OCI-LY1 (cell line): ENCODE data around the gene TOMM40.
"Not testable (repeated sequence)": the region's sequence is repeated elsewhere in the genome, so short reads cannot be mapped to it uniquely, and the experiment has no call there.

Experiments
- EZH2 ChIP-seq: fragments of 200-600 bp; sonication (generic), shearing (Covaris generic); IDR thresholded peaks from 2 replicates; pipeline ENCODE4 v1.8.0; 2017; ENCODE audit warnings: borderline replicate concordance, mixed run types, mild to moderate bottlenecking, antibody characterized with exemption, low read length, moderate library complexity, mixed read lengths
- TF ChIP-seq, protein P1 (sequence below): fragments of 200-600 bp; sonication (generic), shearing (Covaris generic); IDR thresholded peaks from 2 replicates; pipeline ENCODE4 v1.5.1; 2017; ENCODE audit warnings: mild to moderate bottlenecking, antibody characterized with exemption, low read length, moderate library complexity, mixed read lengths

DNA sequence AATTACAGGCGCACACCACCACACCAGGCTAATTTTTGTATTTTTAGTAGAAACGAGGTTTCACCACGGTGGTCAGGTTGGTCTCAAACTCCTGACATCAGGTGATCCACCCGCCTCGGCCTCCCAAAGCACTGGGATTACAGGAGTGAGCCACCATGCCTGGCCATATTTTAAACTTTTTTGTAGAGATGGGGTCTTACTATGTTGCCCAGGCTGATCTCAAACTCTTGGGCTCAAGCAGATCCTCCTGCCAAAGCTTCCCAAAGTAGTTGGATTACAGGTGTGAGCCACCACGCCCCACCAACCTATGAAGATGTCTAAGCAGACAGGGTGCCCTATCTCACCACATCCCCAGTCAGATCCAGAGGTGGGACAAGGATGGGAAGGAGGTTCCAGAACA lies 20.8 kb downstream of the TOMM40 start:
- TF ChIP-seq, protein P1, sequence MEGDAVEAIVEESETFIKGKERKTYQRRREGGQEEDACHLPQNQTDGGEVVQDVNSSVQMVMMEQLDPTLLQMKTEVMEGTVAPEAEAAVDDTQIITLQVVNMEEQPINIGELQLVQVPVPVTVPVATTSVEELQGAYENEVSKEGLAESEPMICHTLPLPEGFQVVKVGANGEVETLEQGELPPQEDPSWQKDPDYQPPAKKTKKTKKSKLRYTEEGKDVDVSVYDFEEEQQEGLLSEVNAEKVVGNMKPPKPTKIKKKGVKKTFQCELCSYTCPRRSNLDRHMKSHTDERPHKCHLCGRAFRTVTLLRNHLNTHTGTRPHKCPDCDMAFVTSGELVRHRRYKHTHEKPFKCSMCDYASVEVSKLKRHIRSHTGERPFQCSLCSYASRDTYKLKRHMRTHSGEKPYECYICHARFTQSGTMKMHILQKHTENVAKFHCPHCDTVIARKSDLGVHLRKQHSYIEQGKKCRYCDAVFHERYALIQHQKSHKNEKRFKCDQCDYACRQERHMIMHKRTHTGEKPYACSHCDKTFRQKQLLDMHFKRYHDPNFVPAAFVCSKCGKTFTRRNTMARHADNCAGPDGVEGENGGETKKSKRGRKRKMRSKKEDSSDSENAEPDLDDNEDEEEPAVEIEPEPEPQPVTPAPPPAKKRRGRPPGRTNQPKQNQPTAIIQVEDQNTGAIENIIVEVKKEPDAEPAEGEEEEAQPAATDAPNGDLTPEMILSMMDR: not testable (repeated sequence)
- TF ChIP-seq EZH2: not testable (repeated sequence)
